ENCODE results near the gene RALGAPA2. TPM values are rescaled to one million over a fixed set of nuclear protein-coding genes. Genes with fewer than 3 reads are reported as not detected.

Gene RALGAPA2
- total RNA-seq, 1 donor from 2014 or later = 24.8 TPM

- Histone ChIP-seq H3K4me3 (ENCODE audit: low read depth, low read length) (no peak overlapping the region), H3K36me3 (ENCODE audit: control insufficient read depth, insufficient read depth, low read length) (peaks cover 1% of the 10 kb centered on the region), H3K27me3 (ENCODE audit: control insufficient read depth, insufficient read depth, low read length) (no peaks in the 10 kb centered on the region)
- no peak for TF ChIP-seq CTCF (IDR thresholded peaks at IDR 0.05; ENCODE audit: insufficient read depth, low read length, poor library complexity, severe bottlenecking)
- DNase-seq (ENCODE audit: low read depth) = no peak
These were observed 223.4 kb downstream of the RALGAPA2 start for GRCh38 chr20:20489054-20489453.

- TF ChIP-seq CTCF (IDR thresholded peaks at IDR 0.05; ENCODE audit: insufficient read depth, low read length, poor library complexity, severe bottlenecking) = no peak
- no peak for DNase-seq (ENCODE audit: low read depth)
- Histone ChIP-seq H3K36me3 (ENCODE audit: control insufficient read depth, insufficient read depth, low read length) (peaks cover 1% of the 10 kb centered on the region), H3K27me3 (ENCODE audit: control insufficient read depth, insufficient read depth, low read length) (no peaks in the 10 kb centered on the region), H3K4me3 (ENCODE audit: low read depth, low read length) (no peak overlapping the region)
These were observed 224.1 kb downstream of the RALGAPA2 start for GRCh38 chr20:20488388-20488787.

GRCh38 chr20:20487811-20488210 is 224.6 kb downstream of the RALGAPA2 start:
- H3K4me3 ChIP-seq (ENCODE audit: low read depth, low read length) = no peak overlapping the region
- H3K36me3 ChIP-seq (ENCODE audit: control insufficient read depth, insufficient read depth, low read length) = peaks cover 1% of the 10 kb centered on the region
- no peak for DNase-seq (ENCODE audit: low read depth)
- TF ChIP-seq CTCF (IDR thresholded peaks at IDR 0.05; ENCODE audit: insufficient read depth, low read length, poor library complexity, severe bottlenecking) = no peak
- H3K27me3 ChIP-seq (ENCODE audit: control insufficient read depth, insufficient read depth, low read length) = no peaks in the 10 kb centered on the region

- no peak for DNase-seq (ENCODE audit: low read depth)
- peaks cover 1% of the 10 kb centered on the region for H3K36me3 ChIP-seq (ENCODE audit: control insufficient read depth, insufficient read depth, low read length)
- TF ChIP-seq CTCF (IDR thresholded peaks at IDR 0.05; ENCODE audit: insufficient read depth, low read length, poor library complexity, severe bottlenecking) = no peak
These were observed 229.1 kb downstream of the RALGAPA2 start for GRCh38 chr20:20483328-20483727.

GRCh38 chr20:20482453-20482852 is 230.0 kb downstream of the RALGAPA2 start:
- Histone ChIP-seq H3K4me3 (ENCODE audit: low read depth, low read length) (no peak overlapping the region), H3K36me3 (ENCODE audit: control insufficient read depth, insufficient read depth, low read length) (peaks cover 1% of the 10 kb centered on the region), H3K27me3 (ENCODE audit: control insufficient read depth, insufficient read depth, low read length) (no peaks in the 10 kb centered on the region)
- TF ChIP-seq CTCF (IDR thresholded peaks at IDR 0.05; ENCODE audit: insufficient read depth, low read length, poor library complexity, severe bottlenecking) = no peak
- DNase-seq (ENCODE audit: low read depth) = no peak

More at GRCh38 chr20:20483328-20483727, 229.1 kb downstream of the RALGAPA2 start:
- Histone ChIP-seq H3K4me3 (ENCODE audit: low read depth, low read length) (no peak overlapping the region), H3K27me3 (ENCODE audit: control insufficient read depth, insufficient read depth, low read length) (no peaks in the 10 kb centered on the region)

GRCh38 chr20:20480689-20481088 is 231.8 kb downstream of the RALGAPA2 start:
- H3K36me3 ChIP-seq (ENCODE audit: control insufficient read depth, insufficient read depth, low read length) = no peaks in the 10 kb centered on the region
- H3K4me3 ChIP-seq (ENCODE audit: low read depth, low read length) = no peak overlapping the region
- no peak for TF ChIP-seq CTCF (IDR thresholded peaks at IDR 0.05; ENCODE audit: insufficient read depth, low read length, poor library complexity, severe bottlenecking)
- no peak for DNase-seq (ENCODE audit: low read depth)
- H3K27me3 ChIP-seq (ENCODE audit: control insufficient read depth, insufficient read depth, low read length) = no peaks in the 10 kb centered on the region
